DOHH2 (cell line): ENCODE measurements around the gene RUFY1.
"Not testable (repeated sequence)": the region's sequence is repeated elsewhere in the genome, so short reads cannot be mapped to it uniquely, and the experiment has no call there.

Experiments used
- H3F3A ChIP-seq: fragments of 200-600 bp; sonication (generic), shearing (Covaris generic); 2 replicates; pipeline ENCODE4 v1.6.0; 2016; ENCODE audit warnings: antibody characterized with exemption, mild to moderate bottlenecking; ENCODE audit not compliant: control insufficient read depth, insufficient read depth
- H3K27ac ChIP-seq: fragments of 200-600 bp; sonication (generic); 2 replicates; pipeline ENCODE4 v1.5.1; 2014; ENCODE audit warnings: low read depth, mild to moderate bottlenecking, low read length, moderate library complexity
- H3K27me3 ChIP-seq: fragments of 200-600 bp; sonication (generic); 2 replicates; pipeline ENCODE4 v1.6.1; 2014; ENCODE audit warnings: mild to moderate bottlenecking, low read length, mixed read lengths; ENCODE audit not compliant: control insufficient read depth
- H3K36me3 ChIP-seq: fragments of 200-600 bp; sonication (generic); 2 replicates; pipeline ENCODE4 v1.6.1; 2014; ENCODE audit warnings: mild to moderate bottlenecking, low read length, moderate library complexity, mixed read lengths; ENCODE audit not compliant: control insufficient read depth
- H3K4me1 ChIP-seq: fragments of 200-600 bp; sonication (generic); 2 replicates; pipeline ENCODE4 v1.6.1; 2014; ENCODE audit warnings: mild to moderate bottlenecking, low read length, mixed read lengths; ENCODE audit not compliant: control insufficient read depth
- H3K4me2 ChIP-seq: fragments of 200-600 bp; sonication (generic); 2 replicates; pipeline ENCODE4 v1.6.0; 2014; ENCODE audit warnings: mild to moderate bottlenecking, low read length, moderate library complexity
- H3K4me3 ChIP-seq: fragments of 200-600 bp; sonication (generic); 2 replicates; pipeline ENCODE4 v1.5.1; 2014; ENCODE audit warnings: mild to moderate bottlenecking, low read length, mixed read lengths
- H3K79me2 ChIP-seq: fragments of 200-600 bp; sonication (generic); 2 replicates; pipeline ENCODE4 v1.6.1; 2014; ENCODE audit warnings: mild to moderate bottlenecking, low read length, mixed read lengths; ENCODE audit not compliant: control insufficient read depth
- H3K9me2 ChIP-seq: fragments of 200-600 bp; sonication (generic); replicated peaks from 2 replicates; pipeline ENCODE4 v1.6.1; 2014; ENCODE audit warnings: mild to moderate bottlenecking, low read length, mixed read lengths; ENCODE audit not compliant: control insufficient read depth
- H3K9me3 ChIP-seq: fragments of 200-600 bp; sonication (generic); 2 replicates; pipeline ENCODE4 v1.6.1; 2014; ENCODE audit warnings: antibody characterized with exemption, low read length, mixed read lengths; ENCODE audit not compliant: control insufficient read depth, insufficient read depth
- H4K20me1 ChIP-seq: fragments of 200-600 bp; sonication (generic); 2 replicates; pipeline ENCODE4 v1.6.0; 2014; ENCODE audit warnings: low read depth, mild to moderate bottlenecking, antibody characterized with exemption, low read length, moderate library complexity; ENCODE audit not compliant: control insufficient read depth, insufficient read depth
- EZH2phosphoT487 ChIP-seq: fragments of 200-600 bp; sonication (generic); IDR thresholded peaks from 2 replicates; pipeline ENCODE4 v1.6.1; 2017; ENCODE audit warnings: borderline replicate concordance, mild to moderate bottlenecking, antibody characterized with exemption, low read length, moderate library complexity, mixed read lengths
- TF ChIP-seq, protein P1 (sequence below): fragments of 200-600 bp; sonication (generic); IDR thresholded peaks from one replicate; pipeline ENCODE4 v1.5.1; 2014; ENCODE audit warnings: antibody characterized with exemption, mild to moderate bottlenecking, low read depth, low read length; ENCODE audit not compliant: poor library complexity, severe bottlenecking

RUFY1 gene

GRCh38 chr5:179536676-179537075, 13.7 kb upstream of the RUFY1 start:
- no peak overlapping the region for H3K4me3 ChIP-seq
- no peaks in the 10 kb centered on the region for H4K20me1 ChIP-seq
- no peak overlapping the region for H3K4me2 ChIP-seq
- no peaks in the 10 kb centered on the region for H3K79me2 ChIP-seq
- H3K27me3 ChIP-seq: no peaks in the 10 kb centered on the region
- no peaks in the 10 kb centered on the region for H3K36me3 ChIP-seq
- no peak for TF ChIP-seq EZH2phosphoT487
- TF ChIP-seq, protein P1, sequence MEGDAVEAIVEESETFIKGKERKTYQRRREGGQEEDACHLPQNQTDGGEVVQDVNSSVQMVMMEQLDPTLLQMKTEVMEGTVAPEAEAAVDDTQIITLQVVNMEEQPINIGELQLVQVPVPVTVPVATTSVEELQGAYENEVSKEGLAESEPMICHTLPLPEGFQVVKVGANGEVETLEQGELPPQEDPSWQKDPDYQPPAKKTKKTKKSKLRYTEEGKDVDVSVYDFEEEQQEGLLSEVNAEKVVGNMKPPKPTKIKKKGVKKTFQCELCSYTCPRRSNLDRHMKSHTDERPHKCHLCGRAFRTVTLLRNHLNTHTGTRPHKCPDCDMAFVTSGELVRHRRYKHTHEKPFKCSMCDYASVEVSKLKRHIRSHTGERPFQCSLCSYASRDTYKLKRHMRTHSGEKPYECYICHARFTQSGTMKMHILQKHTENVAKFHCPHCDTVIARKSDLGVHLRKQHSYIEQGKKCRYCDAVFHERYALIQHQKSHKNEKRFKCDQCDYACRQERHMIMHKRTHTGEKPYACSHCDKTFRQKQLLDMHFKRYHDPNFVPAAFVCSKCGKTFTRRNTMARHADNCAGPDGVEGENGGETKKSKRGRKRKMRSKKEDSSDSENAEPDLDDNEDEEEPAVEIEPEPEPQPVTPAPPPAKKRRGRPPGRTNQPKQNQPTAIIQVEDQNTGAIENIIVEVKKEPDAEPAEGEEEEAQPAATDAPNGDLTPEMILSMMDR: no peak
- no peaks in the 10 kb centered on the region; the same call in 1 of the 2 replicates for H3F3A ChIP-seq
- H3K9me2 ChIP-seq: no peaks in the 10 kb centered on the region
- H3K9me3 ChIP-seq: no peaks in the 10 kb centered on the region
- no peak overlapping the region for H3K27ac ChIP-seq
- H3K4me1 ChIP-seq: peaks cover 28% of the 10 kb centered on the region

GRCh38 chr5:179542170-179542569, 8.2 kb upstream of the RUFY1 start:
- Histone ChIP-seq H4K20me1 (no peaks in the 10 kb centered on the region), H3K27me3 (no peaks in the 10 kb centered on the region), H3K9me3 (no peaks in the 10 kb centered on the region), H3K4me1 (peaks cover 55% of the 10 kb centered on the region), H3K4me2 (no peak overlapping the region; the same call in 1 of the 2 replicates), H3K36me3 (no peaks in the 10 kb centered on the region), H3K27ac (no peak overlapping the region), H3K4me3 (no peak overlapping the region), H3K9me2 (no peaks in the 10 kb centered on the region), H3F3A (peaks cover 23% of the 10 kb centered on the region), H3K79me2 (no peaks in the 10 kb centered on the region)
- TF ChIP-seq, protein P1: no peak
- no peak for TF ChIP-seq EZH2phosphoT487

GRCh38 chr5:179543275-179543674, 7.1 kb upstream of the RUFY1 start:
- H3F3A ChIP-seq: peaks cover 27% of the 10 kb centered on the region
- H4K20me1 ChIP-seq, H3K79me2 ChIP-seq, H3K9me3 ChIP-seq, H3K36me3 ChIP-seq, H3K27me3 ChIP-seq, H3K9me2 ChIP-seq: not testable (repeated sequence)
- H3K4me2 ChIP-seq: peak overlapping the region; percentile 63
- H3K27ac ChIP-seq: peak overlapping the region; percentile 82
- H3K4me1 ChIP-seq: peaks cover 66% of the 10 kb centered on the region
- H3K4me3 ChIP-seq: peak overlapping the region; percentile 43; the same call in 1 of the 2 replicates

GRCh38 chr5:179553006-179553405, 2.7 kb downstream of the RUFY1 start:
- no peak for TF ChIP-seq EZH2phosphoT487
- TF ChIP-seq, protein P1: no peak
- peaks cover 71% of the 10 kb centered on the region for H3K79me2 ChIP-seq

More at GRCh38 chr5:179553006-179553405, 2.7 kb downstream of the RUFY1 start:
- peaks cover 23% of the 10 kb centered on the region for H3K36me3 ChIP-seq
- no peaks in the 10 kb centered on the region for H4K20me1 ChIP-seq
- H3K4me2 ChIP-seq: peak overlapping the region; percentile 54
- no peak overlapping the region for H3K27ac ChIP-seq
- no peaks in the 10 kb centered on the region for H3K9me3 ChIP-seq
- H3K9me2 ChIP-seq: no peaks in the 10 kb centered on the region
- H3K4me3 ChIP-seq: peak overlapping the region; percentile 88; the same call in 1 of the 2 replicates
- H3K27me3 ChIP-seq: no peaks in the 10 kb centered on the region
- peaks cover 13% of the 10 kb centered on the region for H3F3A ChIP-seq
- H3K4me1 ChIP-seq: peaks cover 40% of the 10 kb centered on the region
